GM18502 (cell line): ENCODE measurements around the gene MAJIN.

Source experiments
- ATAC-seq: cut with Tn5 transposase; IDR thresholded peaks from one replicate; pipeline ENCODE4 v1.9.1; 2021; ENCODE audit warnings: mild to moderate bottlenecking; ENCODE audit not compliant: unreplicated experiment, poor library complexity

The MAJIN gene

GRCh38 chr11:64916040-64916774 is 55.7 kb downstream of the MAJIN start:
- no peak for ATAC-seq

GRCh38 chr11:64915376-64915887 is 56.5 kb downstream of the MAJIN start:
- no peak for ATAC-seq

GRCh38 chr11:64914123-64914522 is 57.8 kb downstream of the MAJIN start:
- ATAC-seq, result no peak

GRCh38 chr11:64913171-64913727 is 58.7 kb downstream of the MAJIN start:
- no peak for ATAC-seq

DNA sequence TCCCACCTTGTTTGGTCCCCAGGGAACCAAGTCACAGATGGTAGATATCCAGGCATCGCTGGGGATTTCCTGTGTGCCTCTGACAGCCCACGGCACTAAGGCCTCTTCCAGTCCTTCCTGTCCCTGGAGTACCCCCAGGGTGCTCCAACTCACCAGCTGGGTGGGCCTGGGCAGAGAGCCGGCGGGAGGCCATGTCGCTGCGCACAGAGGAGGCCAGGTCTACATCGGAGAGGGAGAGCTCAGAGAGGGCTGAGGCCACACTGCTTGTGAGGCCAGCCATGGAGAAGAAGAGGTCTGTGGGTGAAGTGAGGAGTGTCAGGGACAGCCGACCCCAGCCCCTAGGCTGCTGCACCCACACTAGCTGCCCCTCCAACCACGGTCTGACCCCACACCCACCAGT is 60.2 kb downstream of the MAJIN start:
- ATAC-seq, result no peak

GRCh38 chr11:64911142-64911541 is 60.8 kb downstream of the MAJIN start:
- ATAC-seq, result no peak

DNA sequence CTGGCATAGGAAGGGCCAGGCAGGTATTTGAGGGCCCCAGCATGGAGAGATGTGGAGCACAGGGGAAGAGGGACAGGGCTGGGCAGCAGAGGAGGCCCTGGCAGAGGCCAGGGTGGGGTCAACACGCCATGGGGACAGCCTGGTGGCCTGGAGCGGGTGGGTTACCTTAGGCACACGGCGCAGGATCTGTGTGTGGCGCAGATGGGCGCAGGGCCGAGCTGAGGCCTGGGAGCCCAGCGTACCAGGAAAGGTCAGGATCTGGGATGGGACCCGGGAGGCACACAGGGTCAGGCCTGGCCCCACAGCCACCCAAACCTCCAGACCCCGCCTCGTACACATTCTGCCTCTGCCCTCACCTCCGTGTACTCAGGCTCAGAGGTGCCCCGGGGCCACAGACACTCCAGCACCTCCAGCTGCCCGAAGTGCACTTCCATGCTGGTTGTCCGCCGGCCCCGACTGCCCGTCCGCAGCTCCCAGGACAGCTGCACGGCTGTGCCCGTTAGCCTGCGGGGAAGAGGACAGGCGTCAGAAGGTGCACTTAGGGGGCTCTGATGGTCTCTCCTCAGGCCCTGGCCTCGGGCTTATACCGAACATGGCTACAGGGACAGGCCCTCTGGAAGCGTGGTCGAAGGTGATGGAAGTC is 61.3 kb downstream of the MAJIN start:
- no peak for ATAC-seq

DNA sequence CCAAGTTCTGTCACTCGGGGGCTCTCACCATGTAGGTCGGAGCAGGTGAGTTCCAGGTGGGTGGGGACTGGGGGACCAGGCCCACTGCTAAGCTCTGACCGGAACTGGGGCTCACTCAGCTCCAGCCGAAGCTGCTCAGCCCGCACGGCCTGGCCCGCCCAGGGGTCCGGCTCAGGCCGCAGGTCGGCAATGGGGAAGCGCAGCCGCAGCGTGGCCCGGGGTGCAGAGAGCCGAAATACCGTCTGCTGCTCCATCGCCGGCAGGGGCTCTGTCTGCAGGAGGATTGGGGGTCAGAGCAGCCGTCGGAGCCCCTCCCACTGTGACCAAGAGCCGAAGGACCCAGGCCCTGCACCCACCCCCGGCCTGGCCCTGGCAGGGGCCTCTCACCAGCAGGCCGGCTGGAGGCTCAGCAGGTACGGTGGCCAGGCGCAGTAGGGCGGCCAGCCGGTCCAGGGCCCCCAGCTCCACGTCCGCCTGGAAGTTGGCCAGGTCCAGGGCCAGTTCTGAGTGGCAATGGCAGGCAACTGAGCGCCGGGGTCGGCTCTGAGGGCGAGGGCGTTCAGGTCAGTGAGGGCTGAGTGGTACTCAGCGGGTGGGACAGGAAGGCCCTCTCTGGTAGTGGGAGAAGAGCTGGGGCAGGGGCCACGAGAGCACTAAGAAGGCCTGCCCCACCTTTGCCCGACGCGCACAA is 62.1 kb downstream of the MAJIN start:
- no peak for ATAC-seq

- ATAC-seq, result no peak
Observed at GRCh38 chr11:64908766-64909165, 63.1 kb downstream of the MAJIN start.

DNA sequence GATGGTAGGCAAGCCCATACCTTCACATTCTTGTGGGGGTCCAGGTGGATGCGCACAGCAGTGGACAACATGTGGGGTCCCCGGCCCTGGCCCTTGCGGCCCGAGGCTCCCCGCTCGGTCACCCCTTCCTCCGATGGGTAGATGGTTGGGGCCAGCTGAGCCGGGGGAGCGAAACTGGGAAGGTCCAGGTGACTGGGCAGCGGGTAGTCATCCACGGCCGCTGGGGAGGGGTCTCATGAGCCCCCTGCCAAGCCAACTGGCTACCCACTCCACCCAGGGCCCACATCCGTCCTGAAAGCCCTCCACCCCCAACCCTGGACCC is 65.6 kb downstream of the MAJIN start:
- no peak for ATAC-seq

- ATAC-seq, result no peak
Observed at GRCh38 chr11:64905516-64906313, 66.2 kb downstream of the MAJIN start.

DNA sequence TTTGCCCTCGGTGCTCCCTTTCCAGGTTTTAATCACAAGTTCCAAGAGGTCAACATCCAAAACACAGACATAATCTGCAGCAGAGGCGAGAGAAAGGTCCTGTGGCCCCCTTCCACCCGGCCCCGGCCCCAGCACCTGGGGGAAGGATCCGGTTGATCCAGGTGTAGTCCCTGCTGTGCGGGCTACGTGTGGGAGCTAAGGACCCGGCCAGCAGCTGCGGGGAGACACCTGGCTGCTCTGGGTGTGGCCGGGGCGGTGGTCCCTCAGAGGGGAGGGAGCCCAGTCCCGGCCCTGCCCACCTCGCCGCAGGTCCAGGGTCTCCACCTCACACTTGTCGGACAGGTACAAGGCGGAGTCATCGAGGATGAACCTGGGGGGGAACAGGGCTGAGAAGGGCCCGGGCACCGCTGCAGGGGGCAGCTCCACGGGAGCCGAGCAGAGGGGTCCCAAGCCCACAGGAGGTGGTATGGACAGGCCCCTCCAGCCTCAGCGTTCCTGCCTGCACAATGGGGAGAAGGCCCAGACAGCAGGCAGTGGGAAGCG is 68.5 kb downstream of the MAJIN start:
- ATAC-seq, result no peak

- ATAC-seq, result no peak
Observed at GRCh38 chr11:64902102-64902900, 69.6 kb downstream of the MAJIN start.

- ATAC-seq, result no peak
Observed at GRCh38 chr11:64900774-64901173, 71.1 kb downstream of the MAJIN start.

DNA sequence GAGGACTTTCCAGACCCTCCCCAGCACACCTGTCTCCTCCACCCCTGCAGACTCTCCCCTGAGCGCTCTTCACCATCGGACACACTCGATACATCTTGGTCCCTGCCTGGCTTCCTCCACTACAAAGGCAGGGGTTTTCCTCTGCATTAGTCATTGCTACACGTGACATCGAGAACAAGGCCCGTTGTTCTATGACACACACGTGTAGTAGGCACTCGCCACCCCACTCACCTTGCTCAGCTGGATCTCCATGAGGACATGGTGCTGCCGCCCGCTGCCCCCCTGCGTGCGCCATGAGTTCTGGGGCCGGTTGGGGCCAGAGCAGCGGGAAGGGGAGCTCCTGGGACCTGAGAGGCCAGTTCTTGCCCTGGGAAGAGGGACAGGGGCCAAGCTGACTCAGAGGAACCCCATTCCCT is 71.6 kb downstream of the MAJIN start:
- ATAC-seq, result no peak

- ATAC-seq, result no peak
Observed at GRCh38 chr11:64898541-64898940, 73.4 kb downstream of the MAJIN start.

DNA sequence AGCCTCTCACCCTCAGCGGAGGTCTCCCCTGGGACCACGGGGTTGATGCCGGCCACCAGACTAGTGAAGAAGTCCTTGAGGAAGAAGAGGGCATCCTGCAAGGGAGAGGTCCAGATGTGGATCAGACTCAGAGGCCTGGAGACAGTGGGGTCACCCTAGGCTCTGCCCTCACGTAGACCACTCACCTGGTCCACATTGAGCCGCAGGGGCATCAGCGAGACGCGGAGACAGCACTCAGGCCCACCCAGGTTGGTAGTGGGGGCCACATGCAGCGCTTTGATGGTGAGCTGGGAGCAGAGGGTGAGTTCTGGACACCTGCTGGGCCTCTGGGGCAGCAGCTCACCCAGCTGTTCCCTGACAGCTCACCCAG is 73.8 kb downstream of the MAJIN start:
- ATAC-seq, result no peak

DNA sequence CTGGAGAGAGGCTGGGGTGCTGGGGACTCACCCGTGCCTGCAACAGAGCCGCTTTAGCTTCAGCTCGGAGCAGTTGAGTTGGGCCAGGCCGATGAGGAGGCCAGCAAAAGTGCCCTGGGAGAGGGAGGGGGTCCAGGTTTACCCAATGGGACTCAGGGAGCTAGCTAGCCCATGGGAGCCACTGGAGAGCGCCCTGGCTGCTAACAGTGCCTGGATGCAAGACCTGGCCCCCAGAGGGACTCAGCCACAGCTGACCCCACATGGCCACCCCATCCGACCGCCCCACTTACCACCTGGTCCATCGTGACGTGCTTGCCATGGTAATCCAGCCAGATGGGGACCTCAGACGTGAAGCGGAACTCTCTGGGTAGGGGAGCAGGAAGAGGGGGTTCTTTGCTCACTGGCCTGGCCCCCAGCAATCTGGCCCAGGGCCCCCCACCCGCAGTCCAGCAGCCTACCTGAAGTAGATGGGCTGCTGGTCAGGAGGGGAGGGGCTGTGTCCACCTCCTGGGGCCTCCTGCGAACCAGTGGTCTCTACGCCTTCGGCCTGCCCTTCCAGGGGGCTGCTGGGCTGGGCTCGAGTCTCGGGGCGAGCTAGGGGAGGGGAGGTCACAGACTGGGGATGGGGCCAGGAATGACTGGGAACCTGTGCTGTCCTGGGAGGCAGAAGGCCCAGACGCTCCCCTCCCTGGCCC is 74.4 kb downstream of the MAJIN start:
- no peak for ATAC-seq
